Uterus (tissue), 4 donors: ENCODE data around the gene FRMPD2. TPM values are rescaled to one million over a fixed set of nuclear protein-coding genes. Genes with fewer than 3 reads are reported as not detected.

Experiments
- DNase-seq, 2 donors: peaks; one replicate each; pipeline ENCODE4 v3.0.0-alpha.2; 2019 to 2020
- H3K27ac ChIP-seq, 2 donors: fragments of 200-600 bp; sonication (generic); 1 replicate in 1 of 2; 2 replicates in 1 of 2; pipeline ENCODE4 v1.5.1; 2016 to 2018
- H3K27me3 ChIP-seq, 2 donors: fragments of 200-600 bp; sonication (generic); one replicate each; pipeline ENCODE4 v1.5.1; 2018 to 2019; ENCODE audit warnings: control low read depth in 1 of 2
- H3K36me3 ChIP-seq, 2 donors: fragments of 200-600 bp; sonication (generic); one replicate each; pipeline ENCODE4 v1.5.1; 2019; ENCODE audit warnings: control low read depth in 1 of 2
- H3K4me1 ChIP-seq, 2 donors: fragments of 200-600 bp; sonication (generic); one replicate each; pipeline ENCODE4 v1.5.1; 2018 to 2019; ENCODE audit warnings: control low read depth in 1 of 2
- H3K4me3 ChIP-seq, 2 donors: fragments of 200-600 bp; sonication (generic); 1 replicate in 1 of 2; 2 replicates in 1 of 2; pipeline ENCODE4 v1.5.1; 2018 to 2019; ENCODE audit warnings: mild to moderate bottlenecking in 1 of 2
- H3K9me3 ChIP-seq, 2 donors: fragments of 200-600 bp; sonication (generic); one replicate each; pipeline ENCODE4 v1.5.1; 2019; ENCODE audit warnings: control low read depth in 1 of 2
- POLR2A ChIP-seq, 2 donors: fragments of 450-650 bp; IDR thresholded peaks; one replicate each; pipeline ENCODE4 v1.6.1; 2016; ENCODE audit warnings: antibody characterized with exemption in 2 of 2, mild to moderate bottlenecking in 1 of 2, moderate library complexity in 1 of 2
- intact Hi-C: fragments of 100-400 bp; cut with DNase I; formaldehyde crosslinking; loops from one replicate; pipeline ENCODE4 v1.15.1; 2023; ENCODE audit warnings: low total_unique reads
- total RNA-seq, 4 donors: library from RNA; depleted of rRNA in 3 of 4; stranded (reverse); fragments of >200 nt in 3 of 4; gene quantifications; one replicate each; pipeline versions ENCODE4 v1.1.0 to v1.2.4, GENCODE V29; 2014 to 2023
- TF ChIP-seq, protein P1 (sequence below), 4 experiments: fragments of 200-600 bp in 2 of 4; fragments of 450-650 bp in 2 of 4; sonication (generic) in 2 of 4; IDR thresholded peaks; one replicate each; pipeline ENCODE4 v1.5.1; 2016 to 2019; ENCODE audit warnings: antibody characterized with exemption in 4 of 4, mild to moderate bottlenecking in 2 of 4, moderate library complexity in 1 of 4
- donor health status: DM: yes; HTN: yes; CAD: no.

The FRMPD2 gene
- total RNA-seq, 4 donors from 2014 or later: 0.21 to 2.5 (median 0.26) TPM; not detected in 1

DNA sequence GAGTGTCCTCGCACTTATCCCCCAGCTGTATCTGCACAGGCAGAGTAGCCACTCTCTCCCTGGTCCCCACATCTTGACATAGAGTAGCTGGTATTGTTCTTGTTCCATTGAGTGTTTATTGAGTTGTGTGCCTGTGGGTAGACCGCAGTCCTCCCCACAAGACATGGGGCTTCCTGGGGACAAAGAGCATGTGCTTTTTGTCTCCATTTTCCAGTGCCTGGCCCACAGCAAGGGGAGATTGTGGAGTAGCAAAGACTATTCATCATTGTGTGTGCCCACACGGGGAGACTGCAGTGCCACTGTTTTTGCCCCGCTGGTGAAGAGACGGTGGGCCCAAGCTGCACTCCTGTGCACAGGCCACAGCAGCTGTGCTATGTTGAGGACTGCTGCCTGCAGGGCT lies 63.5 kb downstream of the FRMPD2 start:
- H3K27ac ChIP-seq: no peak overlapping the region
- no peak overlapping the region for H3K4me3 ChIP-seq
- TF ChIP-seq, protein P1, sequence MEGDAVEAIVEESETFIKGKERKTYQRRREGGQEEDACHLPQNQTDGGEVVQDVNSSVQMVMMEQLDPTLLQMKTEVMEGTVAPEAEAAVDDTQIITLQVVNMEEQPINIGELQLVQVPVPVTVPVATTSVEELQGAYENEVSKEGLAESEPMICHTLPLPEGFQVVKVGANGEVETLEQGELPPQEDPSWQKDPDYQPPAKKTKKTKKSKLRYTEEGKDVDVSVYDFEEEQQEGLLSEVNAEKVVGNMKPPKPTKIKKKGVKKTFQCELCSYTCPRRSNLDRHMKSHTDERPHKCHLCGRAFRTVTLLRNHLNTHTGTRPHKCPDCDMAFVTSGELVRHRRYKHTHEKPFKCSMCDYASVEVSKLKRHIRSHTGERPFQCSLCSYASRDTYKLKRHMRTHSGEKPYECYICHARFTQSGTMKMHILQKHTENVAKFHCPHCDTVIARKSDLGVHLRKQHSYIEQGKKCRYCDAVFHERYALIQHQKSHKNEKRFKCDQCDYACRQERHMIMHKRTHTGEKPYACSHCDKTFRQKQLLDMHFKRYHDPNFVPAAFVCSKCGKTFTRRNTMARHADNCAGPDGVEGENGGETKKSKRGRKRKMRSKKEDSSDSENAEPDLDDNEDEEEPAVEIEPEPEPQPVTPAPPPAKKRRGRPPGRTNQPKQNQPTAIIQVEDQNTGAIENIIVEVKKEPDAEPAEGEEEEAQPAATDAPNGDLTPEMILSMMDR (IDR thresholded peaks at IDR 0.05): no peak
- TF ChIP-seq POLR2A (IDR thresholded peaks at IDR 0.05): no peak
- DNase-seq: no peak
- H3K27me3 ChIP-seq: no peaks in the 10 kb centered on the region
- intact Hi-C loops: no loop called here
- H3K4me1 ChIP-seq: no peaks in the 10 kb centered on the region
- no peaks in the 10 kb centered on the region for H3K36me3 ChIP-seq
- no peaks in the 10 kb centered on the region for H3K9me3 ChIP-seq

DNA sequence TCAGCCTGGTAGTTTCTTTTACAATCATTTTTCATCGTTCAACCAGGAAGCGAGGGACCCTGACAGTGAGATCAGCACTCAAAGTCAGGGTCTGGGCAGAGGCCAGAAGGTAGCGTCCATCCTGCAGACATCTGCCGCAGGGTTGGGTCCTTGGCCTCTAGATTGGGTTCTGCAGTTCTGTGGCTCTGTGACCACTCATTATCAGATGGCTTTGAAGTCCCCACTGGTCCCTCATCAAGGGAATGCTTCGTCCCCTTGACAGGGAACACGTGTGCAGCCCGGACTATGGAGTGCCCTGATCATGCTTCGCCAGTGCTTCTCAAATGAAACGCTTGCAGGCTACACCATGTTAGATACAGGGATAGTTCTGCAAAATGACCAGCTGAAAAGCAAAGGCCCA lies 64.1 kb downstream of the FRMPD2 start:
- intact Hi-C loops: no loop called here
- TF ChIP-seq, protein P1 (IDR thresholded peaks at IDR 0.05): no peak
- no peak for TF ChIP-seq POLR2A (IDR thresholded peaks at IDR 0.05)
- DNase-seq: no peak

DNA sequence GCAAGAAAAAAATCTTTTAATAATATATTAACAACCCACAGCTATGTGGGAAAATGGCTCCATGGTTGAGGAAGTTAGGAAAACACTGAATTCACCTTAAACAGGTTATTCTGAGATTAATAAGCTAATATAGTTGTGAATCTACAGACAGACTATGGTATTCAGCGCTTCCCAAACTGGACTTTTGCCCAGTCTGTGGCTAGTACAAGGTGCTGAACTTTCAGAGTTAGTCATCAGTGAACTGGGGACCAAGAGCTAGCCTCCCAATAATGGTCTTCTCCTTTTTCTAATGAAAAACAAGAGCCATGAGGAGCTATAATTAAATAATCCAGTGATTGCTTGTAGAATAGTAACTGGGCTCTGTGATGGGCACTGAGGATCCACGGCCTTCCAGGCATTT lies 65.3 kb downstream of the FRMPD2 start:
- Histone ChIP-seq H3K9me3 (no peaks in the 10 kb centered on the region), H3K4me3 (no peak overlapping the region), H3K27me3 (peaks cover 0 to 3% of the 10 kb centered on the region in 2 donors), H3K4me1 (no peaks in the 10 kb centered on the region), H3K36me3 (no peaks in the 10 kb centered on the region), H3K27ac (no peak overlapping the region)
- no peak for TF ChIP-seq POLR2A (IDR thresholded peaks at IDR 0.05)
- TF ChIP-seq, protein P1 (IDR thresholded peaks at IDR 0.05): no peak
- intact Hi-C loops: no loop called here
- DNase-seq: no peak

More for the DNA sequence above, 64.1 kb downstream of the FRMPD2 start:
- Histone ChIP-seq H3K4me3 (no peak overlapping the region), H3K36me3 (no peaks in the 10 kb centered on the region), H3K27ac (no peak overlapping the region), H3K9me3 (no peaks in the 10 kb centered on the region), H3K4me1 (no peaks in the 10 kb centered on the region), H3K27me3 (peaks cover 0 to 3% of the 10 kb centered on the region in 2 donors)

DNA sequence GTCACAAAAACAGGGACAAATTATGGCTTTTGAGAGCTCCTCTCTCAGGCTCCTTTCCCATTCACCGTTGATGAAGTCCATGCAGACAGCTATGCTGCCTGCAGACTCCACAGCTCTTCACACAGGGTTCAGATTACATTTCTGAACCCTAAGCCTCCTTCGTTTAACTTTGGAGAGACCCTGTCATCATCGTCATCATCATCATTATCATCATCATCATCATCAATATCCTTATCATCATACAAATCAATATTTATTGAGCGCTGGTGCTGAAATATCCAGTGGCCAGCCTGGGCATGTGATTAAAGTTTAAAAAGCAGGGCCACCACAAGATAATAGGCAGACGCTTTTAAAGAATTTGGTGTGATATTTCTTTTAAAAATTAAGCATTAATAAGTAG lies 66.6 kb downstream of the FRMPD2 start:
- H3K9me3 ChIP-seq: no peaks in the 10 kb centered on the region
- intact Hi-C loops: no loop called here

DNA sequence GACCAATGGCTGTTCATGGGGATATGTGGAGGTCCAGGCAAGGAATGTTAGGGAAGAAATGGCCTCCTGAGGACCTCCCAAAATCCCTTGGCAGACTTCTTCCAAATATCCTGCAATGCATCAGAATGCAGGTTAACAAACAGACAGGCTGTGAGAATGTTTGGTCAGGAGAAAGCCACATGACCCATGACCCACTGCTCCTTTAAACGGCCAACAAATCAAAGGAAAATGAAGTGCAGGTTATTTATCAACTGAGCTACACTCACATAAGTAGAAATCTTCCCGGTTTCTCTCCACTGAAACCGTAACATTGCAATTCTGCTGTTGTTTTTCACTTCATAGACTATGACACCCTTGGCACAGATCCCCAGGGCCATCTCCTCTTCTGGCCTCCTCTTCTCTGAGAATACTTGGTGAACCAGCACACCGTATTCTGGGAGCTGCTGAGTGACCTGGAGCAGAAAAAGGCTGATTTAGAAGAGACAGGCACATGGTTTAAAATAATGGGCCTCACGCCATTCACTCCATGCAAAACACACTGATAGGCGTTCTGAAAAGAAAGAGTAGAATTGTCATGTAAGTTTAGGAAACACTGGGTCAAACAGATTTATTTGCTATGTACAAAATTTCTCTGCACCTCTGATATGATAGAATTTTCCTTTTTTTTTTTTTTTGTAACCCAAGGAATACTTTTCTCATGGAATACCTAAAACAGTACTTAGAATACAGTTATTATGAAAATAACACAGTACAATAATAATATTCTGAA lies 67.8 kb downstream of the FRMPD2 start:
- intact Hi-C loops: no loop called here

More for the DNA sequence above, 66.6 kb downstream of the FRMPD2 start:
- Histone ChIP-seq H3K27ac (no peak overlapping the region), H3K4me1 (no peaks in the 10 kb centered on the region), H3K4me3 (no peak overlapping the region), H3K36me3 (no peaks in the 10 kb centered on the region), H3K27me3 (peaks cover 0 to 3% of the 10 kb centered on the region in 2 donors)
- no peak for TF ChIP-seq POLR2A (IDR thresholded peaks at IDR 0.05)
- TF ChIP-seq, protein P1 (IDR thresholded peaks at IDR 0.05): no peak
- DNase-seq: no peak

More for the DNA sequence above, 67.8 kb downstream of the FRMPD2 start:
- DNase-seq: no peak
- Histone ChIP-seq H3K4me3 (no peak overlapping the region), H3K36me3 (no peaks in the 10 kb centered on the region), H3K27me3 (peaks cover 0 to 3% of the 10 kb centered on the region in 2 donors), H3K9me3 (no peaks in the 10 kb centered on the region), H3K4me1 (no peaks in the 10 kb centered on the region), H3K27ac (no peak overlapping the region)
- TF ChIP-seq POLR2A (IDR thresholded peaks at IDR 0.05): no peak
- TF ChIP-seq, protein P1 (IDR thresholded peaks at IDR 0.05): no peak
